Measurements from ENCODE around the gene TNIP3. TPM values are rescaled to one million over a fixed set of nuclear protein-coding genes. Genes with fewer than 3 reads are reported as not detected.

TNIP3 gene
- total RNA-seq, 2 donors from 2014 or later: not detected

DNA sequence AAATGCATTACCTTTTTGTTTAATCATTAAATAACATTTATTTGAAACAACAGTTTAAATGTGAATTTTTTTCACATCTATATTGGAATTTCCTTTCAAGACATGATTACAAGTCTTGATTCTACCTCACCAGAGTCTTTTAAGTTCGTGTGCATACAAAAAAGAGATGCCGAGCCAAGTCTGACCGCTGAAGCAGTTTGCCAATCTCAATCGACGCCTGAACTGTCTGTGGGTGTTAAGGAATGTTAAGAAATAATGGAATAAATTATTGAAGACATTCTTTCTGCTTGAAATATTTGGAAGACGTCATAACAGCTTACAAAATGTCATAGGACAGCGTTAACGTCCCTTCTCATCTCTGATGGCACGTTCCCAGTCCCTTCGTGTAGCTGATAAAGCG is 27.9 kb upstream of the TNIP3 start:
- Histone ChIP-seq H3K27me3 (no peaks in the 10 kb centered on the region), H3K27ac (no peak overlapping the region), H3K36me3 (replicated peaks in 1 of 2; ENCODE audit: insufficient read depth in 1 of 2, low read depth in 2 of 2) (no peaks in the 10 kb centered on the region), H3K4me3 (no peak overlapping the region), H3K9me3 (no peaks in the 10 kb centered on the region), H3K4me1 (no peaks in the 10 kb centered on the region)
- TF ChIP-seq, protein P1, sequence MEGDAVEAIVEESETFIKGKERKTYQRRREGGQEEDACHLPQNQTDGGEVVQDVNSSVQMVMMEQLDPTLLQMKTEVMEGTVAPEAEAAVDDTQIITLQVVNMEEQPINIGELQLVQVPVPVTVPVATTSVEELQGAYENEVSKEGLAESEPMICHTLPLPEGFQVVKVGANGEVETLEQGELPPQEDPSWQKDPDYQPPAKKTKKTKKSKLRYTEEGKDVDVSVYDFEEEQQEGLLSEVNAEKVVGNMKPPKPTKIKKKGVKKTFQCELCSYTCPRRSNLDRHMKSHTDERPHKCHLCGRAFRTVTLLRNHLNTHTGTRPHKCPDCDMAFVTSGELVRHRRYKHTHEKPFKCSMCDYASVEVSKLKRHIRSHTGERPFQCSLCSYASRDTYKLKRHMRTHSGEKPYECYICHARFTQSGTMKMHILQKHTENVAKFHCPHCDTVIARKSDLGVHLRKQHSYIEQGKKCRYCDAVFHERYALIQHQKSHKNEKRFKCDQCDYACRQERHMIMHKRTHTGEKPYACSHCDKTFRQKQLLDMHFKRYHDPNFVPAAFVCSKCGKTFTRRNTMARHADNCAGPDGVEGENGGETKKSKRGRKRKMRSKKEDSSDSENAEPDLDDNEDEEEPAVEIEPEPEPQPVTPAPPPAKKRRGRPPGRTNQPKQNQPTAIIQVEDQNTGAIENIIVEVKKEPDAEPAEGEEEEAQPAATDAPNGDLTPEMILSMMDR (IDR thresholded peaks at IDR 0.05): no peak
- no peak for TF ChIP-seq POLR2A (IDR thresholded peaks at IDR 0.05)
- DNase-seq (no peak), ATAC-seq (no peak)
- intact Hi-C loops (cut with DNase I): no loop called here
- WGBS, 2 donors: 42 to 51% methylated on average over 11 of the region's 11 CpGs

DNA sequence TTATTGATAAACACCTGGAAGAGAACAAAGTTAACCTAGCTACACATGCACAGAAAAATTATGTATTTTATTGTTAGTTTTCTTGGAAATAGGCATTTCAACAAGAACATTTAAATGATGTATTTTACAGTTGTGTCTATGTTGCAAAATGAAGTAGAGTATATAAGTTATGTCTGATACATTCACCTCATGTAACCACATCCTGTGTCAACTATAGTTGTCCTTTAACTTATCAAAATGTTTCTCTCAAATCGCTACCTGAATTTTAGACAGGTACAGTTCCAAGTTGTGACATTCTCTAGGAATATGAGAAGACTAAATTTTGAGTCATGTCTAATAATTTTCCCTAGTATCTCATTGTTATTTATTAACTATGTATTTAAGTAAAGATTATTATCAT is 27.2 kb upstream of the TNIP3 start:
- 41 to 61% methylated on average over 1 of the region's 1 CpG for WGBS, 2 donors
- Histone ChIP-seq H3K27ac (no peak overlapping the region), H3K36me3 (replicated peaks in 1 of 2; ENCODE audit: insufficient read depth in 1 of 2, low read depth in 2 of 2) (no peaks in the 10 kb centered on the region), H3K27me3 (no peaks in the 10 kb centered on the region), H3K9me3 (no peaks in the 10 kb centered on the region), H3K4me1 (no peaks in the 10 kb centered on the region), H3K4me3 (no peak overlapping the region)
- no peak for DNase-seq
- TF ChIP-seq, protein P1 (IDR thresholded peaks at IDR 0.05): no peak
- TF ChIP-seq POLR2A (IDR thresholded peaks at IDR 0.05): no peak
- intact Hi-C loops (cut with DNase I): no loop called here
- no peak for ATAC-seq

DNA sequence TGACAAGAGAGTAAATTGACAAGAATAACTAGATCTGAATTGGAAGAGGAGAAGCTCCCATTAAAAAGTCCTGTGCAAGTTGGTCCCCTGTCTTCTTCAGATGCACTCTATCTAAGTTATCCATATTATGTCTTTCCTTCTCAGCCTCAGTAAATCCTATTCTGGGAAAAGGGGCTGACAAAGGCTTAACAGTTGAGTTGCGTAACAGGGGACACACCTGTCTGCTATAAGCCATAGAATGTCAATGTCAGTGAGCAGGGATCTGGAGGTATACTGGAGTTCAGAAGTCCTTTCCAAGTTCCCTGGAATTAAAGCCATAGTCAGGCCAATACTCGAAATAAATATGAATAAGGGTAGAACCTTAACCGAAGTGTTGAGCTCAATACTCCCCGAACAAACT is 26.3 kb upstream of the TNIP3 start:
- Histone ChIP-seq H3K27ac (no peak overlapping the region), H3K4me1 (no peaks in the 10 kb centered on the region), H3K27me3 (no peaks in the 10 kb centered on the region), H3K4me3 (no peak overlapping the region), H3K9me3 (no peaks in the 10 kb centered on the region), H3K36me3 (replicated peaks in 1 of 2; ENCODE audit: insufficient read depth in 1 of 2, low read depth in 2 of 2) (no peaks in the 10 kb centered on the region)
- ATAC-seq (no peak), DNase-seq (no peak)
- TF ChIP-seq, protein P1 (IDR thresholded peaks at IDR 0.05): no peak
- TF ChIP-seq POLR2A (IDR thresholded peaks at IDR 0.05): no peak
- WGBS, 2 donors: 72 to 73% methylated on average over 4 of the region's 4 CpGs
- intact Hi-C loops (cut with DNase I): no loop called here

DNA sequence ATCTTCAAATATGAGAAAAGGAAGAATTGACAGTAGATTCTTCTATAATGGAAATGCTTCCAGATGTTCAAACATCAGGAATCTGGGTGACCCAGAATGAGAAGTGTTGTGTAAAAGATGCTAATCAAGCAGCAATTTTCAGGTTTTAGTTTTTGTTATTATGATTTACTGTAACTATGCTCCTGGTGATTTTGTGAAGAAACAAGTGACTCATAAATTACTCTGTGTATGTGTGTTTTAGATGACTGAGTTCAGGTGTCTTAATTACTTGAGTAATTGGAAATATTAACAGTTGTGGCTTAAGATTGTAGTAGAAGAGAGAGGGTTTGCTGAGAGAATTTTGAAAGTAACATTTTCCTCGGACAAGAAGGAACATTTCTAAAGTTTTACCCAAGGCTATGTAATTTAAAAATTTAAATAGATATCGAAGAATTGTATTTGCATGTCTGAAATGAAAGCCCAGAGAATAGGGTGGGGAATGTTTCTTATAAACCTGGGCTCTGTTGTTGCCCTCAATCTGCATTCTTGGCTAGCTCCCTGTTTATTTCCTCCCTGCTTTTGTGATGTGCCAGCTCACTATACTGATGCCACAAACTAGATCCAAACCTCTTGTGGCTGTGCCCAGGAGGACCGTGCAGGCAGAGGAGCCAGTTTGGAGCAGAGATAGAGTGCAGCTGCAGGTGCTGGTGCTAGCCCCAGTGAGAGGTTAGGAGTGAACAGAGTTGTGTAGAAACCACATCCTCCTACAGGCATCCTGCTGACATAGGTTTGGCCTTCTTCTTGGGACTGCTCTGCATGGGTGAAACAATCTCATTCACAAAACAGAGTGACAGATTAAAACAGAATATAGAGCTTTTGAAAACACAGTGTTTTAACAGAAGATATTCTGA is 25.4 kb upstream of the TNIP3 start:
- Histone ChIP-seq H3K9me3 (no peaks in the 10 kb centered on the region), H3K27ac (no peak overlapping the region), H3K36me3 (replicated peaks in 1 of 2; ENCODE audit: insufficient read depth in 1 of 2, low read depth in 2 of 2) (no peaks in the 10 kb centered on the region), H3K4me3 (no peak overlapping the region), H3K4me1 (no peaks in the 10 kb centered on the region), H3K27me3 (no peaks in the 10 kb centered on the region)
- ATAC-seq: no peak
- intact Hi-C loops (cut with DNase I): no loop called here
- TF ChIP-seq, protein P1 (IDR thresholded peaks at IDR 0.05): no peak
- no peak for TF ChIP-seq POLR2A (IDR thresholded peaks at IDR 0.05)
- 35 to 51% methylated on average over 3 of the region's 3 CpGs for WGBS, 2 donors
- no peak for DNase-seq

DNA sequence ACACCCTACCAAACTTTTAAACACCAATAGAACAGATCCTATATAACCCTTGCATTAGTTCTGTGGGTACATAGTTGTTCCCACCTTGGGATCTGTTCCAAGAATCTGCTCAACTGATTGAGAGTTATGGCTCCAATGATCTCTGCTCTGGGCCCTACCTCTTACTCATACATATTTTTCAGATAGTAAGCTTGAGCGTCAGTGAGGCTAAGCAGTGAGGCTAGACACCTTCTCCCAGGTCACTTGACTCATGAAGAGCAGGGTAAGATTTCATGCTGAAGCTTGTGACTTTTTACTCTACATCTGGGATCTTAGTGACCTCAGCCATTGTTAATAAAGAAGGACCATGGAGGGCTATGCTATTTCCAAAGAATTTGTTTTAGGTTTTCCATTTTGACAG is 23.1 kb upstream of the TNIP3 start:
- H3K4me3 ChIP-seq: no peak overlapping the region
- no peak for DNase-seq
- WGBS, 2 donors: 75 to 92% methylated on average over 1 of the region's 1 CpG

More for the DNA sequence above, 23.1 kb upstream of the TNIP3 start:
- intact Hi-C loops (cut with DNase I): no loop called here
- no peak for TF ChIP-seq POLR2A (IDR thresholded peaks at IDR 0.05)
- TF ChIP-seq, protein P1 (IDR thresholded peaks at IDR 0.05): no peak
- no peak for ATAC-seq
- Histone ChIP-seq H3K36me3 (replicated peaks in 1 of 2; ENCODE audit: insufficient read depth in 1 of 2, low read depth in 2 of 2) (no peaks in the 10 kb centered on the region), H3K4me1 (no peaks in the 10 kb centered on the region), H3K27me3 (no peaks in the 10 kb centered on the region), H3K9me3 (no peaks in the 10 kb centered on the region), H3K27ac (no peak overlapping the region)
